NCI-H2196 treated with DMSO at 0.1 percent for 48 hours (cell line): ENCODE results near the gene TMEM242.
"Not testable (repeated sequence)": the region's sequence is repeated elsewhere in the genome, so short reads cannot be mapped to it uniquely, and the experiment has no call there.

ENCODE experiments used
- DNase-seq: peaks from one replicate; lab custom pipeline; 2025; ENCODE audit not compliant: unreplicated experiment; lab: John Stamatoyannopoulos, UW

Gene TMEM242

GRCh38 chr6:157325069-157325805 is 1.9 kb upstream of the TMEM242 start:
- no peak for DNase-seq

- no peak for DNase-seq
Measured at GRCh38 chr6:157323966-157324300, 614 bp upstream of the TMEM242 start.

- no peak for DNase-seq
Measured at GRCh38 chr6:157322792-157323254, 496 bp downstream of the TMEM242 start.

- DNase-seq, result no peak
Measured at GRCh38 chr6:157316871-157317814, 6.2 kb downstream of the TMEM242 start.

GRCh38 chr6:157314705-157315321 is 8.5 kb downstream of the TMEM242 start:
- no peak for DNase-seq

- DNase-seq, result no peak
Measured at GRCh38 chr6:157313531-157314467, 9.5 kb downstream of the TMEM242 start.

GRCh38 chr6:157312757-157313156 is 10.6 kb downstream of the TMEM242 start:
- DNase-seq, result no peak

GRCh38 chr6:157310693-157311092 is 12.6 kb downstream of the TMEM242 start:
- DNase-seq, result not testable (repeated sequence)

- DNase-seq, result no peak
Measured at GRCh38 chr6:157307661-157308060, 15.7 kb downstream of the TMEM242 start.

- DNase-seq, result no peak
Measured at GRCh38 chr6:157305670-157306653, 17.4 kb downstream of the TMEM242 start.

GRCh38 chr6:157304899-157305663 is 18.2 kb downstream of the TMEM242 start:
- DNase-seq, result no peak

- DNase-seq, result no peak
Measured at GRCh38 chr6:157302736-157303135, 20.6 kb downstream of the TMEM242 start.

GRCh38 chr6:157300436-157300835 is 22.9 kb downstream of the TMEM242 start:
- no peak for DNase-seq

- no peak for DNase-seq
Measured at GRCh38 chr6:157300006-157300405, 23.3 kb downstream of the TMEM242 start.

GRCh38 chr6:157298216-157298724 is 25.0 kb downstream of the TMEM242 start:
- DNase-seq, result no peak

GRCh38 chr6:157294654-157295053 is 28.7 kb downstream of the TMEM242 start:
- DNase-seq, result no peak

- no peak for DNase-seq
Measured at GRCh38 chr6:157293780-157294179, 29.5 kb downstream of the TMEM242 start.

- no peak for DNase-seq
Measured at GRCh38 chr6:157292202-157292601, 31.1 kb downstream of the TMEM242 start.
